DOHH2 (cell line): Measurements from ENCODE around the gene WRAP73.
A peak's percentile ranks its signal among the peaks of the same experiment; 100 is the strongest.

ENCODE experiments used
- H3F3A ChIP-seq: fragments of 200-600 bp; sonication (generic), shearing (Covaris generic); 2 replicates; pipeline ENCODE4 v1.6.0; 2016; ENCODE audit warnings: antibody characterized with exemption, mild to moderate bottlenecking; ENCODE audit not compliant: control insufficient read depth, insufficient read depth
- H3K27ac ChIP-seq: fragments of 200-600 bp; sonication (generic); 2 replicates; pipeline ENCODE4 v1.5.1; 2014; ENCODE audit warnings: low read depth, mild to moderate bottlenecking, low read length, moderate library complexity
- H3K27me3 ChIP-seq: fragments of 200-600 bp; sonication (generic); 2 replicates; pipeline ENCODE4 v1.6.1; 2014; ENCODE audit warnings: mild to moderate bottlenecking, low read length, mixed read lengths; ENCODE audit not compliant: control insufficient read depth
- H3K36me3 ChIP-seq: fragments of 200-600 bp; sonication (generic); 2 replicates; pipeline ENCODE4 v1.6.1; 2014; ENCODE audit warnings: mild to moderate bottlenecking, low read length, moderate library complexity, mixed read lengths; ENCODE audit not compliant: control insufficient read depth
- H3K4me1 ChIP-seq: fragments of 200-600 bp; sonication (generic); 2 replicates; pipeline ENCODE4 v1.6.1; 2014; ENCODE audit warnings: mild to moderate bottlenecking, low read length, mixed read lengths; ENCODE audit not compliant: control insufficient read depth
- H3K4me2 ChIP-seq: fragments of 200-600 bp; sonication (generic); 2 replicates; pipeline ENCODE4 v1.6.0; 2014; ENCODE audit warnings: mild to moderate bottlenecking, low read length, moderate library complexity
- H3K4me3 ChIP-seq: fragments of 200-600 bp; sonication (generic); 2 replicates; pipeline ENCODE4 v1.5.1; 2014; ENCODE audit warnings: mild to moderate bottlenecking, low read length, mixed read lengths
- H3K79me2 ChIP-seq: fragments of 200-600 bp; sonication (generic); 2 replicates; pipeline ENCODE4 v1.6.1; 2014; ENCODE audit warnings: mild to moderate bottlenecking, low read length, mixed read lengths; ENCODE audit not compliant: control insufficient read depth
- H3K9me2 ChIP-seq: fragments of 200-600 bp; sonication (generic); replicated peaks from 2 replicates; pipeline ENCODE4 v1.6.1; 2014; ENCODE audit warnings: mild to moderate bottlenecking, low read length, mixed read lengths; ENCODE audit not compliant: control insufficient read depth
- H3K9me3 ChIP-seq: fragments of 200-600 bp; sonication (generic); 2 replicates; pipeline ENCODE4 v1.6.1; 2014; ENCODE audit warnings: antibody characterized with exemption, low read length, mixed read lengths; ENCODE audit not compliant: control insufficient read depth, insufficient read depth
- H4K20me1 ChIP-seq: fragments of 200-600 bp; sonication (generic); 2 replicates; pipeline ENCODE4 v1.6.0; 2014; ENCODE audit warnings: low read depth, mild to moderate bottlenecking, antibody characterized with exemption, low read length, moderate library complexity; ENCODE audit not compliant: control insufficient read depth, insufficient read depth
- CTCF ChIP-seq: fragments of 200-600 bp; sonication (generic); IDR thresholded peaks from one replicate; pipeline ENCODE4 v1.5.1; 2014; ENCODE audit warnings: antibody characterized with exemption, mild to moderate bottlenecking, low read depth, low read length; ENCODE audit not compliant: poor library complexity, severe bottlenecking
- EZH2phosphoT487 ChIP-seq: fragments of 200-600 bp; sonication (generic); IDR thresholded peaks from 2 replicates; pipeline ENCODE4 v1.6.1; 2017; ENCODE audit warnings: borderline replicate concordance, mild to moderate bottlenecking, antibody characterized with exemption, low read length, moderate library complexity, mixed read lengths

The WRAP73 gene

GRCh38 chr1:3657096-3657475 is 7.2 kb upstream of the WRAP73 start:
- Histone ChIP-seq H3K27me3 (no peaks in the 10 kb centered on the region), H4K20me1 (no peaks in the 10 kb centered on the region), H3K79me2 (peaks cover 89% of the 10 kb centered on the region), H3F3A (peaks cover 5% of the 10 kb centered on the region; the same call in 1 of the 2 replicates), H3K4me2 (no peak overlapping the region), H3K4me1 (peaks cover 80% of the 10 kb centered on the region), H3K9me2 (no peaks in the 10 kb centered on the region), H3K27ac (no peak overlapping the region), H3K4me3 (no peak overlapping the region), H3K36me3 (no peaks in the 10 kb centered on the region; the same call in 1 of the 2 replicates), H3K9me3 (no peaks in the 10 kb centered on the region)
- TF ChIP-seq CTCF (no peak), EZH2phosphoT487 (no peak)

GRCh38 chr1:3656450-3657095 is 6.7 kb upstream of the WRAP73 start:
- H3K36me3 ChIP-seq: no peaks in the 10 kb centered on the region; the same call in 1 of the 2 replicates
- TF ChIP-seq CTCF (no peak), EZH2phosphoT487 (no peak)
- no peaks in the 10 kb centered on the region for H3K9me2 ChIP-seq
- H3K27me3 ChIP-seq: no peaks in the 10 kb centered on the region
- H3K9me3 ChIP-seq: no peaks in the 10 kb centered on the region
- H3K4me1 ChIP-seq: peaks cover 84% of the 10 kb centered on the region
- H3K4me3 ChIP-seq: peak overlapping the region; percentile 58
- peaks cover 5% of the 10 kb centered on the region; the same call in 1 of the 2 replicates for H3F3A ChIP-seq
- H3K27ac ChIP-seq: peak overlapping the region; percentile 52
- peak overlapping the region; percentile 69 for H3K4me2 ChIP-seq
- peaks cover 86% of the 10 kb centered on the region for H3K79me2 ChIP-seq
- H4K20me1 ChIP-seq: no peaks in the 10 kb centered on the region

- Histone ChIP-seq H3K4me3 (peak overlapping the region; percentile 58), H3K27me3 (no peaks in the 10 kb centered on the region), H3K9me2 (no peaks in the 10 kb centered on the region), H3K36me3 (no peaks in the 10 kb centered on the region; the same call in 1 of the 2 replicates), H4K20me1 (no peaks in the 10 kb centered on the region), H3F3A (peaks cover 5% of the 10 kb centered on the region; the same call in 1 of the 2 replicates), H3K4me1 (peaks cover 70% of the 10 kb centered on the region), H3K9me3 (no peaks in the 10 kb centered on the region), H3K79me2 (peaks cover 69% of the 10 kb centered on the region), H3K4me2 (peak overlapping the region; percentile 69), H3K27ac (no peak overlapping the region)
- TF ChIP-seq EZH2phosphoT487 (no peak), CTCF (no peak)
These were observed 4.8 kb upstream of the WRAP73 start for GRCh38 chr1:3654549-3655281.
